ENCODE data around the gene OTUB1. TPM values are rescaled to one million over a fixed set of nuclear protein-coding genes. Genes with fewer than 3 reads are reported as not detected.

OTUB1 gene
- total RNA-seq, 1 experiment from 2014 or later: 136 TPM

- peaks cover 34% of the 10 kb centered on the region for H3K4me1 ChIP-seq (ENCODE audit: insufficient read depth, low read length, poor library complexity, severe bottlenecking)
- H3K9me3 ChIP-seq (ENCODE audit: low read depth, low read length, poor library complexity, severe bottlenecking): no peaks in the 10 kb centered on the region
- ChIA-PET CTCF (no interaction called here), POLR2A (ENCODE audit: low non-redundant PET) (interaction anchor here (0.5 kb wide), 1 partner anchor 19 kb away, joined by 3 read pairs; no protein-coding TSS in a partner anchor)
- TSS peak; percentile 75 for BruUV-seq (replicated peaks)
- H3K27ac ChIP-seq (ENCODE audit: low read depth, low read length, poor library complexity, severe bottlenecking): peak within 1 kb of the TSS; percentile 96
- no peak for TF ChIP-seq EZH2 (IDR thresholded peaks at IDR 0.05; ENCODE audit: borderline replicate concordance, low read depth, low read length, poor library complexity, severe bottlenecking)
- no peak for TF ChIP-seq CTCF (conservative IDR thresholded peaks at IDR 0.05; ENCODE audit: low read depth, low read length)
- peak within 1 kb of the TSS; percentile 72 for H3K4me3 ChIP-seq (ENCODE audit: low read depth, low read length, poor library complexity, severe bottlenecking)
- peak; percentile 100 for DNase-seq (ENCODE audit: low spot score)
- intact Hi-C loops (cut with micrococcal nuclease; ENCODE audit: unreplicated experiment): loop anchor here (10.0 kb wide), 1 partner anchor 140 kb away; the partner anchor contains the start of gene MARK2
- no peaks in the 10 kb centered on the region for H3K27me3 ChIP-seq (replicated peaks; ENCODE audit: insufficient read depth, low read depth, low read length, poor library complexity)
- H3K36me3 ChIP-seq (ENCODE audit: insufficient read depth, low read length, poor library complexity, severe bottlenecking): peaks cover 19% of the 10 kb centered on the region
These were observed 11.7 kb upstream of the OTUB1 start, which contains the start of gene COX8A for GRCh38 chr11:63974259-63975143. TSS of gene COX8A (plus strand) at chr11:63974620. CDS start at chr11:63974681, 61 bp downstream.

- Histone ChIP-seq H3K9me3 (ENCODE audit: low read depth, low read length, poor library complexity, severe bottlenecking) (no peaks in the 10 kb centered on the region), H3K4me3 (ENCODE audit: low read depth, low read length, poor library complexity, severe bottlenecking) (no peak overlapping the region), H3K27ac (ENCODE audit: low read depth, low read length, poor library complexity, severe bottlenecking) (peak overlapping the region; percentile 78), H3K4me1 (ENCODE audit: insufficient read depth, low read length, poor library complexity, severe bottlenecking) (peaks cover 46% of the 10 kb centered on the region), H3K36me3 (ENCODE audit: insufficient read depth, low read length, poor library complexity, severe bottlenecking) (peaks cover 19% of the 10 kb centered on the region), H3K27me3 (replicated peaks; ENCODE audit: insufficient read depth, low read depth, low read length, poor library complexity) (no peaks in the 10 kb centered on the region)
- intact Hi-C loops (cut with micrococcal nuclease; ENCODE audit: unreplicated experiment): loop anchor here (10.0 kb wide), 1 partner anchor 144 kb away; the partner anchor contains the start of gene MARK2
- no peak for TF ChIP-seq CTCF (conservative IDR thresholded peaks at IDR 0.05; ENCODE audit: low read depth, low read length)
- TF ChIP-seq EZH2 (IDR thresholded peaks at IDR 0.05; ENCODE audit: borderline replicate concordance, low read depth, low read length, poor library complexity, severe bottlenecking): no peak
- no TSS peak for BruUV-seq (replicated peaks)
- CTCF ChIA-PET: interaction anchor here (0.6 kb wide), 1 partner anchor 21 kb away, joined by 3 read pairs; no protein-coding TSS in a partner anchor
- POLR2A ChIA-PET (ENCODE audit: low non-redundant PET): interaction anchor here (0.6 to 0.7 kb wide), 2 partner anchors 117 to 831 kb away, joined by 3 to 7 read pairs; no protein-coding TSS in a partner anchor
- peak; percentile 89 for DNase-seq (ENCODE audit: low spot score)
These were observed 7.5 kb upstream of the OTUB1 start for GRCh38 chr11:63978551-63979239.

- intact Hi-C loops (cut with micrococcal nuclease; ENCODE audit: unreplicated experiment): loop anchor here (10.0 kb wide), 1 partner anchor 145 kb away; the partner anchor contains the start of gene MARK2
- Histone ChIP-seq H3K27me3 (replicated peaks; ENCODE audit: insufficient read depth, low read depth, low read length, poor library complexity) (no peaks in the 10 kb centered on the region), H3K4me1 (ENCODE audit: insufficient read depth, low read length, poor library complexity, severe bottlenecking) (peaks cover 46% of the 10 kb centered on the region), H3K36me3 (ENCODE audit: insufficient read depth, low read length, poor library complexity, severe bottlenecking) (peaks cover 19% of the 10 kb centered on the region), H3K9me3 (ENCODE audit: low read depth, low read length, poor library complexity, severe bottlenecking) (no peaks in the 10 kb centered on the region), H3K27ac (ENCODE audit: low read depth, low read length, poor library complexity, severe bottlenecking) (peak overlapping the region; percentile 78), H3K4me3 (ENCODE audit: low read depth, low read length, poor library complexity, severe bottlenecking) (no peak overlapping the region)
- CTCF ChIA-PET: no interaction called here
- TF ChIP-seq CTCF (conservative IDR thresholded peaks at IDR 0.05; ENCODE audit: low read depth, low read length): no peak
- no peak for TF ChIP-seq EZH2 (IDR thresholded peaks at IDR 0.05; ENCODE audit: borderline replicate concordance, low read depth, low read length, poor library complexity, severe bottlenecking)
- BruUV-seq (replicated peaks): no TSS peak
- DNase-seq (ENCODE audit: low spot score): no peak
- POLR2A ChIA-PET (ENCODE audit: low non-redundant PET): no interaction called here
These were observed 6.8 kb upstream of the OTUB1 start for GRCh38 chr11:63979426-63979825.

Measured in A673 (cell line).